GM12801 (cell line): Measurements from ENCODE around the gene OR11H6.

ENCODE experiments used
- TF ChIP-seq, protein P1 (sequence below): IDR thresholded peaks from one replicate; pipeline ENCODE4 v1.5.1; 2011; ENCODE audit warnings: control low read depth; ENCODE audit not compliant: insufficient read length; ENCODE audit errors: extremely low read depth

The OR11H6 gene, protein sequence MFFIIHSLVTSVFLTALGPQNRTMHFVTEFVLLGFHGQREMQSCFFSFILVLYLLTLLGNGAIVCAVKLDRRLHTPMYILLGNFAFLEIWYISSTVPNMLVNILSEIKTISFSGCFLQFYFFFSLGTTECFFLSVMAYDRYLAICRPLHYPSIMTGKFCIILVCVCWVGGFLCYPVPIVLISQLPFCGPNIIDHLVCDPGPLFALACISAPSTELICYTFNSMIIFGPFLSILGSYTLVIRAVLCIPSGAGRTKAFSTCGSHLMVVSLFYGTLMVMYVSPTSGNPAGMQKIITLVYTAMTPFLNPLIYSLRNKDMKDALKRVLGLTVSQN

DNA sequence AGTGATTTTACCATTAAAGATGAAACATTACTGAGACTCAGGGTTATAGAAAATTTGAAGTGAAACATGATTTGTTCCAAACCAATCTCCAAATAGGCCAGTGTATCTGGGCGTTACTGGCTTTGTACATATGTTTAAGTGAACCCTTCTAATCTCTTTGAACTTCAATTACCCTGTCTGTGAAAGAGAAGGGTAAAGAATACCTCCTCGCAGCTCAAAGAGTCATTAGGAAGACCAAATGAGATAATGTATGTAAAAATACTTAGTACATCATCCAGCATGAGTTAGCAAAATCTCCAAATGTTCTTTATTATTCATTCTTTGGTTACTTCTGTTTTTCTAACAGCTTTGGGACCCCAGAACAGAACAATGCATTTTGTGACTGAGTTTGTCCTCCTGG lies at the start of gene OR11H6:
Gene OR11H6, plus strand, starts transcription at position 301 of the 400 bp plus-strand sequence. Its CDS starts 0 bp downstream, at position 301.
- TF ChIP-seq, protein P1, sequence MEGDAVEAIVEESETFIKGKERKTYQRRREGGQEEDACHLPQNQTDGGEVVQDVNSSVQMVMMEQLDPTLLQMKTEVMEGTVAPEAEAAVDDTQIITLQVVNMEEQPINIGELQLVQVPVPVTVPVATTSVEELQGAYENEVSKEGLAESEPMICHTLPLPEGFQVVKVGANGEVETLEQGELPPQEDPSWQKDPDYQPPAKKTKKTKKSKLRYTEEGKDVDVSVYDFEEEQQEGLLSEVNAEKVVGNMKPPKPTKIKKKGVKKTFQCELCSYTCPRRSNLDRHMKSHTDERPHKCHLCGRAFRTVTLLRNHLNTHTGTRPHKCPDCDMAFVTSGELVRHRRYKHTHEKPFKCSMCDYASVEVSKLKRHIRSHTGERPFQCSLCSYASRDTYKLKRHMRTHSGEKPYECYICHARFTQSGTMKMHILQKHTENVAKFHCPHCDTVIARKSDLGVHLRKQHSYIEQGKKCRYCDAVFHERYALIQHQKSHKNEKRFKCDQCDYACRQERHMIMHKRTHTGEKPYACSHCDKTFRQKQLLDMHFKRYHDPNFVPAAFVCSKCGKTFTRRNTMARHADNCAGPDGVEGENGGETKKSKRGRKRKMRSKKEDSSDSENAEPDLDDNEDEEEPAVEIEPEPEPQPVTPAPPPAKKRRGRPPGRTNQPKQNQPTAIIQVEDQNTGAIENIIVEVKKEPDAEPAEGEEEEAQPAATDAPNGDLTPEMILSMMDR, result no peak

DNA sequence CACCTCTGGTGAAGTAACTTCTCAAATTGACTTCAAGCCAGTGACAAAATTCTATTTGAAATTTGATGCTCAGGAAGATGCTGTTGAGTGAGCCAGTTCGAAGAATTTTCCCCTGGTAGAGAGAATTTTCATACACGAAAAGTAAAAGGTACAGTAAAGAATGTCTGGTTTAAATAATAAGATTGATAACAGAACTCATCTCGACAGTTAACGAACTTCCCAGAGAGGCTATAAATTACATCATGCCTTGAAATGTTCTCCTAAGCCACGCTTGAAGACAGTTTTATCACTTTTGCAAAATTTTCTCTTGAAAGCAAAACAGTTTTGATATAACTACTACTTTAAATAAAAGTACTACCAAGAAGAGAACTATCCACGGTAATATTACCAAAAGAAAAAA lies 47.2 kb upstream of the OR11H6 start:
- TF ChIP-seq, protein P1, result no peak

DNA sequence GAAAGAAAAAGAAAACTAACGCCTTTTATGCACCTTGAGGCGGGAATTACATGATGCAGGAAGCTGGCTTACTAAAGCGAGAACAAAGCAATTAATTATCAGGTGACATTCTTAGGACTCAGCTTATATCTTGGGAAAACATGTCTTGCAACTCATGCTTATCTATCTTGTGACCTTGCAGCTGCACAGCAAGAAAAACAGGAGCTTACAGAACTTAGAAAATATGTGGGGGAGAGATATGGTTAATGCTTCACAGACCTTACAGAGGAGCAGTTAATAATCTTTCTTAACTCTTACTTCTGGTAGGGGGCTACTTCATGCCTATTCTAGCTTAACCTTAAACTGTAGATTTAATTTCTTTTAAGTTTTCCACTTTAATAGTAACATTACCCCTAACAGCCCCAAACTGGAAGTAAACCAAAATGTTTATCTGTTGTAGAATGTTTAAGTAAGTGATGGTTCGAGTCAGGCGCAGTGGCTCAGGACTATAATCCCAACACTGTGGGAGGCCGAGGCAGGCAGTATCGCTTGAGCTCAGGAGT lies 46.0 kb upstream of the OR11H6 start:
- TF ChIP-seq, protein P1, result no peak

DNA sequence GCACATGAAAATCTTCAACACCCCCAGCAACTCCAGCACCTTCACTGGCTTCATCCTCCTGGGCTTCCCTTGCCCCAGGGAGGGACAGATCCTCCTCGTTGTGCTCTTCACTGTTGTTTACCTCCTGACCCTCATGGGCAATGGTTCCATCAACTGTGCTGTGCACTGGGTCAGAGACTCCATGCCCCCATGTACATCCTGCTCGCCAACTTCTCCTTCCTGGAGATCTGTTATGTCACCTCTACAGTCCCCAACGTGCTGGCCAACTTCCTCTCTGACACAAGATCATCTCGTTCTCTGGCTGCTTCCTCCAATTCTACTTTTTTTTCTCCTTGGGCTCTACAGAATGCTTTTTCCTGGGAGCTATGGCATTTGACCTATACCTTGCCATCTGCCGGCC lies 44.3 kb upstream of the OR11H6 start:
- TF ChIP-seq, protein P1, result no peak

DNA sequence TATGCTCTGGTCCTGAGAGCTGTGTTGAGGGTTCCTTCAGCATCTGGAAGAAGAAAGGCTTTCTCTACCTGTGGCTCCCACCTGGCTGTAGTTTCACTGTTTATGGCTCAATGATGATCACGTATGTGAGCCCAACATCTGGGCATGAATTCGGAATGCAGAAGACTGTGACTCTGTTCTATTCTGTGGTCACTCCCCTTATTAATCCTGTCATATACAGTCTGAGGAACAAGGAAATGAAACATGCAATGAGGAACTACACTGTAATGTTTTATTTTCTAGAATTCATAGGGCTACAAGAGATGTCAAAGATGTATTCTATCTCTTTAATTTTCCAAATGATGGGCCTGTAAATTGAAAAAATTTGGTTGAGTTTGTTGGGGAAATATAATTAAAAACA lies 43.6 kb upstream of the OR11H6 start:
- TF ChIP-seq, protein P1, result no peak

DNA sequence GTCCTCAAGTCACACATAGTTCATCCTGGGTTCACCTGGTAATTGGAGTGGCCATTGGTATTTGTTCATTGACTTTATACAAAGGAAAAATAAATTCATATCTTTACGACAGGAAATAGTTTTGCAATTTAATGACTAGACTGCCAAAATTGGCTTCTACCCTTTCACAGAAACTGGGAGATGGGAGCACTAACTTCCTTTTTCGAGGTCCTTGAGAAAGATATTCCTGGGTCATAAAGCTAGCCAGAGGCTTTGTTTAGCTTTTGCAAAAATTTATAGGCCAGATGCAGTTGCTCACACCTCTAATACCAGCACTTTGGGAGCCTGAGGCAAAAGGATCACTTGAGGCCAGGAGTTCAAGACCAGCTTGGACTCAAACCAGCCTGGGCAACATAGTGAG lies 43.0 kb upstream of the OR11H6 start:
- TF ChIP-seq, protein P1, result no peak

DNA sequence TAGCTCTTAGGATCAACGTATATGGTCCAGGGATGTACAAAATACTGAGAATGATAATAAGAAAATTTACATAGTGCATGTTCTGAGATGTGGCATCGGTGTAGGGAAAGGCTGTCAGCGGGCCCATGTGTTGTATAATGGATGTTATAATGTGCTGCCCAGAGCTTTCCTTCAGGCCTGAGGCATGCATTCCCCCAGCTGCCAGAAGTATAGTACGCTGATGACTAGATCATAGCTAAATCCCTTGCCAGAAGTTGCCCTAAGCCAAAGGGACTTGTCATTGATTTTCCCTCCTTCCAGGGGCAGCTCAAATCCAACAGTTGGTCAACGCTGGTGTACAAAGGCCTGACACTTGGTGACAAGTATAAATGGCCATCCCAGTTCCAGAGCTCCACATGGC lies 39.3 kb upstream of the OR11H6 start:
- TF ChIP-seq, protein P1, result no peak
